ENCODE measurements around the gene ARRDC5.
A peak's percentile ranks its signal among the peaks of the same experiment; 100 is the strongest.

ARRDC5 gene

DNA sequence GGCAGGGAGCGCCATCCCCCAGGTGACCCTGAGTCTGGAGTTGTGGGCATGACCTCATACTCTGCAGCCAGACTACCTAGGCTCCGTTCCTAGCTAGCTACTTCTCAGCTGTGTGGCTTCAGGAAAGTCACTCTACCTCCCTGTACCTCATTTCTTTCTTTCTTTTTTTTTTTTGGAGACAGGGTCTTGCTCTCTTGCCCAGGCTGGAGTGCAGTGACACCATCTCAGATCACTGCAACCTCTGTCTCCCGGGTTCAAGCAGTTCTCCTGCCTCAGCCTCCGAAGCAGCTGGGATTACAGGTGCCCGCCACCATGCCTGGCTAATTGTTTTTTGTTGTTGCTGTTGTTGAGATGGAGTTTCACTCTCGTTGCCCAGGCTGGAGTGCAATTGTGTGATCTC is 50.2 kb downstream of the ARRDC5 start:
- Histone ChIP-seq H3K27ac (ENCODE audit: low read length, poor library complexity, severe bottlenecking) (no peak overlapping the region), H3K4ac (ENCODE audit: low read depth in 1 of 2, low read length in 2 of 2) (no peak overlapping the region), H3K4me2 (ENCODE audit: low read length, poor library complexity, severe bottlenecking) (no peak overlapping the region), H4K8ac (ENCODE audit: low read length) (peak overlapping the region; percentile 22), H3K79me1 (replicated peaks; ENCODE audit: low read length, poor library complexity, severe bottlenecking) (peaks cover 19% of the 10 kb centered on the region), H2AK5ac (ENCODE audit: low read length, severe bottlenecking) (peak overlapping the region; percentile 45), H2BK12ac (ENCODE audit: low read length in 2 of 2) (no peak overlapping the region), H3K4me3 (ENCODE audit: insufficient read depth in 1 of 2, low read depth in 1 of 2, low read length in 2 of 2) (no peak overlapping the region), H3K23ac (ENCODE audit: low read length in 2 of 2) (no peak overlapping the region), H3K18ac (ENCODE audit: low read depth in 1 of 2, low read length in 2 of 2) (no peak overlapping the region), H3K4me1 (ENCODE audit: control insufficient read depth, insufficient read depth, low read depth, low read length) (peaks cover 20% of the 10 kb centered on the region), H2BK5ac (ENCODE audit: low read depth, low read length, poor library complexity, severe bottlenecking) (no peak overlapping the region), H2BK15ac (ENCODE audit: low read depth, poor library complexity, severe bottlenecking) (no peak overlapping the region), H3K9ac (ENCODE audit: low read length) (no peak overlapping the region), H3K36me3 (ENCODE audit: control insufficient read depth in 1 of 2, insufficient read depth in 2 of 2, low read depth in 1 of 2, low read length in 2 of 2) (peaks cover 88 to 94% of the 10 kb centered on the region in 2 experiments), H4K91ac (ENCODE audit: low read length) (no peak overlapping the region), H3K27me3 (ENCODE audit: control insufficient read depth in 1 of 2, insufficient read depth in 1 of 2, low read length in 2 of 2) (no peaks in the 10 kb centered on the region), H2BK120ac (ENCODE audit: low read depth, low read length) (no peak overlapping the region), H3K14ac (ENCODE audit: low read length in 2 of 2) (no peak overlapping the region), H2AFZ (ENCODE audit: low read depth, low read length) (no peak overlapping the region), H3K9me3 (ENCODE audit: control insufficient read depth, low read length) (no peaks in the 10 kb centered on the region)
- WGBS, result 91% methylated on average over 5 of the region's 6 CpGs
- no peak for DNase-seq

DNA sequence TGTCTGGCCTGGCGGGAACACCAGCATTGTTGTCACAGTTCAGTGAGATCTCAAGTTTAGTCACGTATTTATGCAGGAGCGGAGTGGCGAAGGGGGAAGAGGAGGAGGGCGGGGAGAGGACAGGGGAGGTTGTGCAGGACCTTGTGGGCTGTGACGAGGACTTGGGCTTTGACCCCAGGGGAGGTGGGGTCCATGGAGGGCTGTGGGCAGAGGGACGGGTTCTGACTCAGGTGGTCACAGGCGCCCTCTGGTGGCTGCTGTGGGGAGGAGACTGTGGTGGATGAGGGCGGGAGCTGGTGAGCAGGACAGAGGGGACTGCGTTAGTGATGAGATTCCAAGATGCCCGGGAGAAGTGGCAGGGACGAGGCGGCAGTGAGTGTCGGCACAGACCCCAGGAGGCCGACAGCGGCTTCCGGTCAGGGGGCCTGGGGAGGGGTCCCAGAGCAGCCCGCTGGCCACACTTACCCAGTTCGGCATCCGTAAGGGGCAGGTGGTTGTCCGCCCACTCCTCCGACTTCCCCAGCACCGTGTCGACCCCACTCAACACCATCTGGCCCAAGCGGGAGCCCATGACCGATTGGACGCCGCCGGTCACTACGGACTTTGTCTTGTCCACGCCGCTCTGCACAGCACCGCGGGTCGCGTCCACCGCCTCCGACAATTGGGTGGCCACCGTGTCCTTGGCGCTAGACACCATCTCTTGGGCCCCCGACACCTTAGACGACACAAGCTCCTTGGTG is 51.0 kb downstream of the ARRDC5 start:
- Histone ChIP-seq H3K9ac (ENCODE audit: low read length) (no peak overlapping the region), H2BK12ac (ENCODE audit: low read length in 2 of 2) (no peak overlapping the region), H2BK5ac (ENCODE audit: low read depth, low read length, poor library complexity, severe bottlenecking) (no peak overlapping the region), H3K36me3 (ENCODE audit: control insufficient read depth in 1 of 2, insufficient read depth in 2 of 2, low read depth in 1 of 2, low read length in 2 of 2) (peaks cover 85 to 94% of the 10 kb centered on the region in 2 experiments), H2BK15ac (ENCODE audit: low read depth, poor library complexity, severe bottlenecking) (no peak overlapping the region), H3K4me2 (ENCODE audit: low read length, poor library complexity, severe bottlenecking) (no peak overlapping the region), H3K4ac (ENCODE audit: low read depth in 1 of 2, low read length in 2 of 2) (no peak overlapping the region), H3K27ac (ENCODE audit: low read length, poor library complexity, severe bottlenecking) (no peak overlapping the region), H3K23ac (ENCODE audit: low read length in 2 of 2) (no peak overlapping the region), H4K8ac (ENCODE audit: low read length) (peak overlapping the region; percentile 35), H3K79me1 (replicated peaks; ENCODE audit: low read length, poor library complexity, severe bottlenecking) (peaks cover 17% of the 10 kb centered on the region), H3K18ac (ENCODE audit: low read depth in 1 of 2, low read length in 2 of 2) (no peak overlapping the region), H3K14ac (ENCODE audit: low read length in 2 of 2) (no peak overlapping the region), H3K27me3 (ENCODE audit: control insufficient read depth in 1 of 2, insufficient read depth in 1 of 2, low read length in 2 of 2) (no peaks in the 10 kb centered on the region), H3K9me3 (ENCODE audit: control insufficient read depth, low read length) (no peaks in the 10 kb centered on the region), H3K4me3 (ENCODE audit: insufficient read depth in 1 of 2, low read depth in 1 of 2, low read length in 2 of 2) (no peak overlapping the region), H2BK120ac (ENCODE audit: low read depth, low read length) (no peak overlapping the region), H2AFZ (ENCODE audit: low read depth, low read length) (no peak overlapping the region), H4K91ac (ENCODE audit: low read length) (no peak overlapping the region), H2AK5ac (ENCODE audit: low read length, severe bottlenecking) (no peak overlapping the region), H3K4me1 (ENCODE audit: control insufficient read depth, insufficient read depth, low read depth, low read length) (peaks cover 20% of the 10 kb centered on the region)
- WGBS, result 88% methylated on average over 42 of the region's 42 CpGs
- peak; percentile 59 for DNase-seq

GRCh38 chr19:4849019-4849418 is 53.7 kb downstream of the ARRDC5 start:
- Histone ChIP-seq H3K36me3 (ENCODE audit: control insufficient read depth in 1 of 2, insufficient read depth in 2 of 2, low read depth in 1 of 2, low read length in 2 of 2) (peaks cover 76 to 86% of the 10 kb centered on the region in 2 experiments), H3K9me3 (ENCODE audit: control insufficient read depth, low read length) (no peaks in the 10 kb centered on the region), H4K91ac (ENCODE audit: low read length) (no peak overlapping the region), H3K23ac (ENCODE audit: low read length in 2 of 2) (no peak overlapping the region), H3K18ac (ENCODE audit: low read depth in 1 of 2, low read length in 2 of 2) (no peak overlapping the region), H3K14ac (ENCODE audit: low read length in 2 of 2) (no peak overlapping the region), H2BK12ac (ENCODE audit: low read length in 2 of 2) (no peak overlapping the region), H2BK15ac (ENCODE audit: low read depth, poor library complexity, severe bottlenecking) (no peak overlapping the region), H3K4ac (ENCODE audit: low read depth in 1 of 2, low read length in 2 of 2) (no peak overlapping the region), H2AK5ac (ENCODE audit: low read length, severe bottlenecking) (no peak overlapping the region), H3K9ac (ENCODE audit: low read length) (no peak overlapping the region), H3K27ac (ENCODE audit: low read length, poor library complexity, severe bottlenecking) (no peak overlapping the region), H3K27me3 (ENCODE audit: control insufficient read depth in 1 of 2, insufficient read depth in 1 of 2, low read length in 2 of 2) (no peaks in the 10 kb centered on the region), H2BK5ac (ENCODE audit: low read depth, low read length, poor library complexity, severe bottlenecking) (no peak overlapping the region), H3K4me1 (ENCODE audit: control insufficient read depth, insufficient read depth, low read depth, low read length) (peaks cover 31% of the 10 kb centered on the region), H4K8ac (ENCODE audit: low read length) (no peak overlapping the region), H2AFZ (ENCODE audit: low read depth, low read length) (no peak overlapping the region), H3K79me1 (replicated peaks; ENCODE audit: low read length, poor library complexity, severe bottlenecking) (peaks cover 11% of the 10 kb centered on the region), H3K4me3 (ENCODE audit: insufficient read depth in 1 of 2, low read depth in 1 of 2, low read length in 2 of 2) (no peak overlapping the region), H2BK120ac (ENCODE audit: low read depth, low read length) (no peak overlapping the region), H3K4me2 (ENCODE audit: low read length, poor library complexity, severe bottlenecking) (no peak overlapping the region)
- no peak for DNase-seq
- 98% methylated on average over 7 of the region's 7 CpGs for WGBS

DNA sequence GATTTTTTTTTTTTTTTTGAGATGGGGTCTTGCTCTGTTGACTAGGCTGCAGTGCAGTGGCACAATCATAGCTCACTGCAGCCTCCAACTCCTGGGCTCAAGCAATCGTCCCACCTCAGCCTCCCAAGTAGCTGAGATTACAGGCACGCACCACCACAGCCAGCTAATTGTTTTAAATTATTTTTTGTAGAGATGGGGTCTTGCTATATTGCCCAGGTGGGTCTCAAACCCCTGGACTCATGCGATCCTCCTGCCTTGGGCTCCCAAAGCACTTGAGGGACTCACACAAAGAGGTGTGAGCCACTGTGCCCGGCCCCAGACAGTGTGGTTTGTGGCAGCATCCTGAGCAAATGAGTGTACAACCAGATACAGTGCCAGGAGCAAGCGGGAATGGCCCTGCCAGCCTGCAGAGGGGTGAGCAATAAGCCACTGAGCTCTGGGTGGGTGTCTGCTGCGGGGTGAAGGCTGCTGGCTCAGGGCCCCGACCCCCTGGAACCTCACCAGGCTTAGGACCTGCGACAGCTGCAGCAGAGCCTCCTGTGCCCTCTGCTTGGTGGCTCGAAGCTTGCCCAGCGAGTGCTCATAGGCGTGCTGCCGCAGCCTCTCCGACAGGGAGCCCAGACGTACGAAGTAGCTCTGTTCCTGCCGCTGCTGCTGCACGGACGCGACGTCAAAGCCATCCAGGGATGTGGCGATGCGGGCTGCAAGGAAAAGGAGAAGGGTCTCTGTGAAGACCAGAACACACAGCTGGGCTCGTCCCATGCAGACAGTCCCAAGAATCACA is 55.3 kb downstream of the ARRDC5 start:
- Histone ChIP-seq H2AK5ac (ENCODE audit: low read length, severe bottlenecking) (no peak overlapping the region), H3K18ac (ENCODE audit: low read depth in 1 of 2, low read length in 2 of 2) (no peak overlapping the region), H3K79me1 (replicated peaks; ENCODE audit: low read length, poor library complexity, severe bottlenecking) (peaks cover 15% of the 10 kb centered on the region), H3K27ac (ENCODE audit: low read length, poor library complexity, severe bottlenecking) (no peak overlapping the region), H3K9me3 (ENCODE audit: control insufficient read depth, low read length) (no peaks in the 10 kb centered on the region), H3K4me3 (ENCODE audit: insufficient read depth in 1 of 2, low read depth in 1 of 2, low read length in 2 of 2) (no peak overlapping the region), H2AFZ (ENCODE audit: low read depth, low read length) (no peak overlapping the region), H3K9ac (ENCODE audit: low read length) (no peak overlapping the region), H3K14ac (ENCODE audit: low read length in 2 of 2) (no peak overlapping the region), H2BK12ac (ENCODE audit: low read length in 2 of 2) (no peak overlapping the region), H3K4ac (ENCODE audit: low read depth in 1 of 2, low read length in 2 of 2) (no peak overlapping the region), H4K8ac (ENCODE audit: low read length) (peak overlapping the region; percentile 48), H3K4me1 (ENCODE audit: control insufficient read depth, insufficient read depth, low read depth, low read length) (peaks cover 31% of the 10 kb centered on the region), H2BK120ac (ENCODE audit: low read depth, low read length) (no peak overlapping the region), H2BK15ac (ENCODE audit: low read depth, poor library complexity, severe bottlenecking) (no peak overlapping the region), H2BK5ac (ENCODE audit: low read depth, low read length, poor library complexity, severe bottlenecking) (no peak overlapping the region), H4K91ac (ENCODE audit: low read length) (peak overlapping the region; percentile 18), H3K23ac (ENCODE audit: low read length in 2 of 2) (no peak overlapping the region), H3K4me2 (ENCODE audit: low read length, poor library complexity, severe bottlenecking) (no peak overlapping the region), H3K36me3 (ENCODE audit: control insufficient read depth in 1 of 2, insufficient read depth in 2 of 2, low read depth in 1 of 2, low read length in 2 of 2) (peaks cover 75 to 82% of the 10 kb centered on the region in 2 experiments), H3K27me3 (ENCODE audit: control insufficient read depth in 1 of 2, insufficient read depth in 1 of 2, low read length in 2 of 2) (no peaks in the 10 kb centered on the region)
- WGBS, result 98% methylated on average over 20 of the region's 23 CpGs
- DNase-seq, result no peak
